Activated T-cell treated with anti-CD3 and anti-CD28 coated beads for 48 hours (primary cell): ENCODE measurements around the gene MYOD1.

Experiments used
- DNase-seq: peaks from one replicate; pipeline ENCODE4 v3.0.0-alpha.2; 2020; ENCODE audit warnings: low read depth

Gene MYOD1

DNA sequence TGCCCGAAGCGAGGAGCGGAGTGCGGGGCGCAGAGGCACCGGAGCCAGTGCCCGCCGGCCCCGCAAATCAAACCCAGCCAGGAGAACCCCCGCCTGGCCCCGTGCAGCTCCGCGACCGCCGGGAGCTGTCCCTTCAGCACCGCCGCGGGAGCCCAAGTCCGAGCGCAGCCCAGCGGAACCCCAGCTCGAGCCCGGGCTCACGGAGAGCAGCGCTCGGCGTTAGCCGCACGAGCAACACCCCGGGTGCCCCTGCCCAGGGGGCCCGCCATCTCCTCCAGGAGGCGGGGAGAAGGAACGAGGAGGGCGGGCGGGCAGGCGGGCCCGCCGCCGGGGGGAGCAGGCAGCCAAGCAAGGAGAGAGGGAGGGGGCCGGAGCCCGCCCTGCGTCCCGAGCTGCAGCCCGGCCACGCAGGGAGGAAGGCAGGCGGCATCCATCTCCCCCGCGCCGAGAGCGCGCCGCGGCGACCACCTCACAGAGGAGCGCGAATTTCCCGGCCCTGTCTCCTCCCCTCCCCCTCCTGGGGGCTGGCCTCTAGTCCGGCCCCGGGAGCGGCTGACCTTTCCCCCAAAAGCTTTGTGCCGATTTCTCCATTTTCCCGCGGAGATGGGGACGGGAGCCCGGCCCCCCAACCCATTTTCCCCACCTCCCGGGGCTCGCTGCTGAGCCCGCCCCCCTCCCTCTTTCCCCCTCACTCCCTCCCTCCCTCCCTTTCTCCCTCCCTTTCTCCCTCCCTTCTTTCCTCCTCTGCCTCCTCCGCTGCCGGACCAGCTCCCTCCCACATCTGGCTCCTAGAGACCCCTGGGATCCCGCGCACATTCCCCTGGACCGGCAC lies 15.8 kb downstream of the MYOD1 start:
- DNase-seq, result peak; percentile 45

DNA sequence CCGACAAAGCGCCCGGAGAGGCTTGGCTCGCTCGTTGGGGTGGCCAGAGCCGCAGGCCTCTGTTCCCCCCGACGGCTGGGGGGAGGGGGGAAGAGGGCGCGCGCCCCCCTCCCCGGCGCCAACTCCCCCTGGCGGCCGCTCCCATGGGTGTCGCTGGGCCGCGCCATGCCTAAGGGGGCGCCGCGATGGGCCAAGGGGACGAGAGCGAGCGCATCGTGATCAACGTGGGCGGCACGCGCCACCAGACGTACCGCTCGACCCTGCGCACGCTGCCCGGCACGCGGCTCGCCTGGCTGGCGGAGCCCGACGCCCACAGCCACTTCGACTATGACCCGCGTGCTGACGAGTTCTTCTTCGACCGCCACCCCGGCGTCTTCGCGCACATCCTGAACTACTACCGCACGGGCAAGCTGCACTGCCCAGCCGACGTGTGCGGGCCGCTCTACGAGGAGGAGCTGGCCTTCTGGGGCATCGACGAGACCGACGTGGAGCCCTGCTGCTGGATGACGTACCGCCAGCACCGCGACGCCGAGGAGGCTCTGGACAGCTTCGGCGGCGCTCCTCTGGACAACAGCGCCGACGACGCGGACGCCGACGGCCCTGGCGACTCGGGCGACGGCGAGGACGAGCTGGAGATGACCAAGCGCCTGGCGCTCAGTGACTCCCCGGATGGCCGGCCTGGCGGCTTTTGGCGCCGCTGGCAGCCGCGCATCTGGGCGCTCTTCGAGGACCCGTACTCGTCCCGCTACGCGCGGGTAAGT lies 16.6 kb downstream of the MYOD1 start:
- no peak for DNase-seq

DNA sequence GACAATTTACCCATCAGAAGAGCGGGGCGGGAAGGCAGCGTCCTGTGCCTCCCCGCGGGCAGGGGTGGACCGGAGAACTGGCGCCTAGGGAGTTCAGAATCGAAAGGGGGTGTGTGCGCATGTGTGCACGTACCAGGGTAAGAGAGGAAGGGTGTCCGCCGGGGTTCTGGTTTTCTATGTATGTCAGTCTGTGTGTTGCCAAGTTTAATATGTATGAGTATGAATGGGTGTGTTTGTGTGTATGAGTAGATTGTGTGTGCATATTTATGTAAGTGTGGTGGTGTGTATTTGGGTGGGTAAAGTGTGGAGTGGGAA lies 17.2 kb downstream of the MYOD1 start:
- DNase-seq, result no peak

GRCh38 chr11:17736930-17737817 lies 17.8 kb downstream of the MYOD1 start:
- no peak for DNase-seq

DNA sequence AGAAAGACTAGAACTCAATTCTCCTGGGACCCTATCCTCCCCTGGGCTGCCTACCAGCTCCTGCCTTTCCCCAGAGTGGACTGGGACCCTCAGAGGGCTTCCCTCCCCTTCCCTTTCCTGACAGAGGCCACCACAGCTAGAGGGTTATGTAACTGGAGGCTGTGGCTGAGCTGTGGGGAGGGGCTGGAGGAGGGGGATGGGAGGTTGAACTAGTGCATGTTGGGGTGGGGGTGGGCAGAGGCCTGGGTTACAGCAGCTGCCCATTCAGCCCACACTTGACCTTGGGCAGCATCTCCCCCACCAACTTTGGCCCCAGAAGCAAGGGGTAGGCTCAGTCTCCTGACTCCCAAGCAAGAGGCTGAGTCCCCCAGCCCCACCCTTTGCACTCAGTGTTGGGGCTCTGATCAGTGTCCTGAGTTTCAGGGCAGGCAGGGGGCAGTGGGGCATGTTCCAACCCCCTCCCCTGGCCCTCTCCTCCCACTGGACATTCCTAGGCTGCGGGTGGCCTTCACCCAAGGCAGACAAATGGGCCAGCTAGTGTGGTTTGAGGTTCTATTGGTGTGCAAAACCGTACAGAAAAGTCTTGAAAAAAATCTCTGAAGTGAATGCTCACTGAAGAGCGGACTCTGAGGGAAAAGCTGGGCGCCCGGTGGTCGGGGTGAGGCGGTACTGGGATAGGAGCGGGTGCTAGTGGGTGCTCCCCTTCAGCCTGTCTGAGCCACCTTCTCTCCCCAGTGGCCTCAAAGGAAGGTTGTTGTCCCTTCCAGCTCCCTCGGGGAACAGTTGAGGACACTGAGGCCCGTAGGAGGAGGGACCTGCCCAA lies 19.0 kb downstream of the MYOD1 start:
- DNase-seq, result no peak

DNA sequence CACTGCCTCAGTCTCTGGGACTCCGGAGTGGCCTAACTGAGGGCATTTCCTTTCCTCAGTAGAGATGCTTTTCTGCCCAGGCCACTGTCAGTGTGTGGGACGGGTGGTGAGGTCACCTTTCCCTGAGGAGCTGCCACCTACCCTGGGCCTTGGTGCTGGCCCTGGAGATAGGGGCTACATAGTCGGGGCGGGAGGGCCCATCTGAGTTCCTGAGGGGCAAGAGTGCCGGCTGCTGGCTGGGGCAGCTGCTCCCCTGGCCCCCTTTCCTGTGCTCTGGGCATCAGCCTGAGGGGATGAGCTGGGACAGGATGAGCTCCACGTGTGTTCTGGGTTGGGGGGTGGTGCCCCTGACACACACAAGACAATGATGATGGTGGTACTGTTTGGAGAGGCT lies 20.6 kb downstream of the MYOD1 start:
- no peak for DNase-seq

DNA sequence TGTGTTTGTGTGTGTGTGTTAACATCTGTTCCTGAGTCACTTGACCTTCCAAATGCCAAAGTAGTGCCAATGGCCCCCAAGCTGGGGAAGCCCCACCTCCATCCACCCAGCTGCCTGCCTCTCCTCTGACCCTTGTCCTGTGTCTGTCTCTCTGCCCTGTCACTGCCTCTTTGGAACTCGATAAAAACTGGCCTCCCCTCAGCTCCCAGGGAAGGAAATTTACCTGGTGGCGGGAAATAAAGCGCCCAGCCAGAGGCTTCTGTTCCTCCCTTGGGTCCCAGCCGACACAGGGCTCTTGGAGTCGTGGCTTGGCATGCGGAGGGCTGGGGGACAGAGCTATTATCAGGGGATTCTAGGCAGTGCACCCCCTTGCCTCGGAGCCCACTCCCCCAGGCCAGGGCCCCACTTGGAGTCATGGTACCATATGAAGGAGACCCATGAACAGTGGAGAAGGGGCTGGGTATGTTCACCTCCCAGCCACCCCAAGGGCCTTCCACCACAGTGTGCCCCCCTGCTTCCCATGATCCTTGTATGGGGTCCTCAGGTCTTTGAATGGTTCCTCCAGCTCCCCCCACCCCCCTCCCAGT lies 21.4 kb downstream of the MYOD1 start:
- DNase-seq, result no peak

GRCh38 chr11:17741487-17741886 lies 22.1 kb downstream of the MYOD1 start:
- DNase-seq, result no peak

DNA sequence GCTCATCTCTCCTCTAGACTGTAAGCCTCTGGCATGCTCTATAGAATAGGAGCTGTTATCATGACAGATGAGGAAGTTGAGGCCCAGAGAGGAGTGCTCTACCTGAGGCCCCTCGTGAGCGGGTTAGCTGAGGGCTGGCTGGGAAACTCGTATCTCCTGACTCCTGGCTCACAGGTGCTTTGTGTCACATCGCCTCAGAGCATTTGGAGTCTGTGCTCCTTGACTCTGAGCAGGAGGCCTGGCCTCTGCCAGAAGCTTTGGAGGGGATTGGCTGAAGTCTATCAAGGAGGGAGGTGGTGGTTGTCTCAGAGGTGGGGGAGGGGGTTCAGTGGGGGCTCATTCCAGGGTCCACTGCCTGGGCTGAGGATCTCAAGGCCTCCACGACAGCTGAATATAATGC lies 22.6 kb downstream of the MYOD1 start:
- DNase-seq, result no peak

DNA sequence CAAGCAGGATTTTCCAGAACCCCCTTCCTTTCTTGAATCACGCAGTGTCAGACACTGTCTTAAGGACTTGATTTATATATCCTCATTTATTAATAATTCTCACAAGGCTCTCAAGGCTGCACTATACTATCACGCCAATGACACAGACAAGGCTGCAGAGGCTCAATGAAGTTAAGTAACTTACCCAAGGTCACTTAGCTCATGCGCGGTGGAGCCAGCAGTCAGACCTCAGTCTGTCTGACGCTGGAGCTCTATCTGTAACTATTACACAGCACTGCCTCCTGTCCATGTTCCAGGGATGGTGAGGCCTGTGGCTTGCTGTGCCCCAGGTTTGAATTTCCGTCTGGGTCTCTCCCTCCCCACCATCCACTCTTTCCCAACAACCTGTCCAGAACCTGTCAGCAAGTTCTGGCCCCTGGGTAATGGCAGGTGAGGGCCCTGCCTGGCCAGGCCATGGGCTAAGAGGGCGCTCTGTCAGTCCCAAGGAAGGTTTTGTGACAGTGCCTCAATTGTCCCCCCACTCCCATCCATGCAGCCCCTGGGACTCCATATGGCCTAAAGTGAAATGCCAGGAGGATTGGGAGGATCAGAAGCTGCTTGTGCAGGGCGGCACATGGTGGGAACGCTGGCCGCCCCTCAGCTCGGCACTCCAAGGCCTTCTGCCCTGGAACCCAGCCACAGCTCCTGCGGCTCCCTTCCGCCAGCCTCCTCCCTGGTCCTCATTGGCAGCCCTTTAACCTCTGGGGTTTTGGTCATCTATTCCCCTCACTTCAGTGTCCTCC lies 23.8 kb downstream of the MYOD1 start:
- no peak for DNase-seq

- DNase-seq, result no peak
These were observed 24.4 kb downstream of the MYOD1 start for GRCh38 chr11:17743808-17744119.

DNA sequence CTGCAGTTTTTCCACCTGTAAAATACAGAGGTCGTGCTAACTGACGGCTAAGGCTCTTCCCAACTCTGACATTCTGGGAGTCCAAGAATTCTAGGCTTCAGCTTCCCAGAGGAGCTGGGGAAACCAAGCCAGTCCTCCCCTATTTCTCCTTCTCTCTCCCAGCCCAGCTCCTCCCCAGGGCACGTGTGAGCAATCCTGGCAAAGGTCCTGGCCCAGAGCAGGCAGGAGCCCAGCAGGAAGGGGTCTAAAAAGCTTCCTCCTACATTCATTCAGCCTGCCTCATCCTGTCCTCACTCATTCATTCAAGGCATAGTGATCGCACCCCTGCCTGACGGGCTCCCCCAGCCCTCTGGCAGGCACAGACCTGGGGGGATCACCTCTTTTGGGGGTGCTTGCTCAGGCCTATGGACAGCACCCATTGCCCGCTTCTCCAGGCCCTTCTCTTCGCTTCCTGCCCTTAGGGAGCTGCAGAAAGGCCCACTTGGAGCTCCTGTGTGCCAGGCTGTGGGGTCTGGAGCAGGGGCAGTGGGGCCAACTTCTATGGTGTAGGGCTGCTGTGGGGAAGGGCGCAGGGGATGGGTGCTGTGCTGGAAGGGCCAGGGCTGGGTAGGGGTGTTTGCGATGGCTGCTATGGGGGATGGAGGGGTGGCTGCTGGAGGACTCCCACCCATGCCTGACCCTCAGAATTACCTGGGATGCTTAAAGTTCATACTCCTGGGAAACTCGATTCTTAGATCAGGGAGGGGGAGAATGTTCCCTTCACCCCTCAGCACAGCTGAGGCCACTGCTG lies 25.0 kb downstream of the MYOD1 start:
- DNase-seq, result no peak

DNA sequence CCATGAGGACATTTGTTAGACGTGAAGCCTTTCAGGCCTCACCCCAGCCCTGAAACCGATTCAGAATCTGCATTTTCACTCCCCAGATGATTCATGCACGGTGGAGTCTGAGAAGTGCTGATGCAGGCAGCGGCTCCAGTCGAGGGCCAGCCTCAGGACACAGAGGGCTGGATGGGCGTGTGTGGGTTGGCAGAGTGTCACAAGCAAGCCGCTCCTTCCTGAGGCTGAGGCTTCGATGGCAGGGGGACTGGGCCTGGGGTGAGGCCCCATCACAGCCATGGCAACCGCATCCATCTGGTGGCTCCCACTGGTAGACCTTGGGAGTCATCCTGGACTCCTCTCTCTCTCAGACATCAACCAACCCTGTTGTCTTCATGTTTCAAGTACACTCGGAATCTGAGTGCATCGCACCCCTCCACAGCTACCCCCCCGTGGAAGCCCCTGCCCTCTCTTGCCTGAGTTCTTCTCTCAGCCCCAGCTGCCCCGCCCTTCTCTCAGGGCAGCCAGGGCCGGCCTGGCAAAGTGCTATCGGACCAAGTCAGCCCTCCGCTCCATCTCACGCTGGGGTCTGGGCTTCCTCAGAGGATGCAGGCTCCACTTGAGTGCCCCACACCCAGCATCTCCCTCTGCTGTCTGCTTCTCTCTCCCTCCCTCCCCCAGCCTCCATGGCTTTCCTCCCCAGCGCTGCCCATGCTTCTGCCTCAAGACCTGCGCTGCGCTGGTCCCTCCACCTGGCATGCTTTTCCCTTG lies 25.8 kb downstream of the MYOD1 start:
- DNase-seq, result no peak

DNA sequence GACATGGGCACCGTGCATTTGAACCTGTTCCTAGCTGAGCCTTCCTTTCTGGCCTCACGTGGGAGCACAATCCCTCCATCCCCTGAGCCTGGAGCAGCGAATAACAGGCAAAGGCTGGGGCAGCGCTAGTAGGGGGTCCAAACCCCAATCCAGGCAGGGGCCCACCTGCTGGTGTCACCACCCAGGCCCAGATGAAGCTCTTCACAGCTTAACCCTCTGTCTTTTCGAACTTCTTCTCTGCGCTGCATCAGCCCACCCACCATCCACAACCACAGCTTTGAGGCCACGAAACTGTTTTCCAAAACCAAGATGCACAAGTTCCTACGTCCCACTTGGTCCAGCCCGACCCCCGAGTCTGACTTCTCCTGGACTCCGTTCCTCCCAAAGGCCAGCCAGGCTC lies 26.7 kb downstream of the MYOD1 start:
- no peak for DNase-seq

DNA sequence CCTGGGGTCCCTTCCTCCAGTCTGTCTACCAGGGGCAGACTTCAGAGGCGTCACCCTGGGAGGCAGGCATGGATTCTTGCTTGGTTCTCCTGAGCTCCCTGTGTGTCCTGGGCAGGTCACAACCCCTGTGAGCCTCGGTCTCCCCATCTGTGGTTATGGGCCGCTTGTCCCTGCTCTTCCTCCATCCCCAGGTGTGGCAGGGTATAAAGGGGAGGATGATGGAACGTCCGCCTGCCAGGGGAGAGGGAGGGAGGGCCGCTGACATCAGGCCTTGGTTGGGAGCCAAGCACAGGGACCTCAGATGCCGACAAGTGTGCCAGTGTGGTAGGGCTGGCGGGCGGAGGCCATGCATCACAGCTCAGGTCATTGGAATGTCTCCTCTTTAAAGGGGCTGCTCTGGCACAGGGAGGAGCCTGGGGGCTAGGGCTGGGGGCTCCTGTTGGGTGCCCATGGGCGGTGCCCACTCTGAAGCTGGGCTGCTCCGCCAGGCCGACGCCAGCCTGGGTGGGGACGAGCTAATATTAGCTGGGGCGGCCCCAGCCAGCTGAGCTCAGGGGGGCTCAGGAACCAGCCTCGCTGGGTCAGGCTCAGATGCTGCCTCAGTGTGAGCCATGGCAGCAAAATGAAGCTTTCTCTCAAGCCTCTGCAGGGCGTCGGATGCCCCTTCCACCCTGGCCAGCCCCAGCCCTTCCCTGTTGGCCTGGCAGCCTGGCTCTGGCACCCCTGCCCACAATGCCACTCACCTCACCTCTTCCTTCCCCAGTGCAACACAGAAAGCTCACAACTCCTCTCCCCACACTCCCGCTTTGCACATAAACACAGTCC lies 28.0 kb downstream of the MYOD1 start:
- no peak for DNase-seq

DNA sequence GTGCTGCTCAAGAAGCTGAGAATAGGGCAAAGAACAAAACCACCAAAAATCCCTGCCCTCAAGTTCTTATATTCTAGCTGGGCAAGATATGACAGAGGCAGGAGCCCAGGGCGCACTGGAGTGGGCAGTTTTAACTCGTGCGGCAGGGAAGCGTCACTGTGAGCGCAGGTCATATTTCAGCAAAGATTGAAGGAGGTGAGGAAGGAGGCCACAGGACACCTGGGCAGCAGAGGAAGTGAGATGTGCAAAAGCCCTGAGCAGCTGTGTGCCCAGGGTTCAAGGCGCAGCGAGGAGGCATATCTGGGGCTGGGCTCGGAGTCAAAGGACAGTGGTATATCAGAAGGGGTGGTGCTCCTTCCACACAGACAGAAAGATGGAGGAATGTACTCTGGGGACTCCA lies 28.7 kb downstream of the MYOD1 start:
- no peak for DNase-seq

- DNase-seq, result no peak
These were observed 29.7 kb downstream of the MYOD1 start for GRCh38 chr11:17748761-17749721.
